Gastroesophageal sphincter (tissue), 4 donors: ENCODE data around the gene ERC1. TPM values are rescaled to one million over a fixed set of nuclear protein-coding genes. Genes with fewer than 3 reads are reported as not detected.

Experiments used
- ATAC-seq: fragments of 150-250 bp; one replicate; pipeline ENCODE4 v1.9.1; 2016; ENCODE audit warnings: mild to moderate bottlenecking, moderate library complexity
- H3K27ac ChIP-seq, 4 donors: fragments of 200-600 bp; sonication (generic) in 3 of 4; 1 replicate in 3 of 4; 2 replicates in 1 of 4; pipeline ENCODE4 v1.5.1; 2016 to 2019
- H3K27me3 ChIP-seq: fragments of 200-600 bp; sonication (generic); one replicate; pipeline ENCODE4 v1.5.1; 2019
- H3K36me3 ChIP-seq, 2 donors: fragments of 200-600 bp; sonication (generic); one replicate each; pipeline ENCODE4 v1.5.1; 2019; ENCODE audit warnings: control low read depth in 1 of 2
- H3K4me1 ChIP-seq, 3 donors: fragments of 200-600 bp; sonication (generic); 1 replicate in 2 of 3; 2 replicates in 1 of 3; pipeline ENCODE4 v1.5.1; 2016 to 2019; ENCODE audit warnings: control low read depth in 2 of 3
- H3K4me3 ChIP-seq, 2 donors: fragments of 200-600 bp; sonication (generic); one replicate each; pipeline ENCODE4 v1.5.1; 2019; ENCODE audit warnings: mild to moderate bottlenecking in 1 of 2, moderate library complexity in 1 of 2
- H3K9me3 ChIP-seq, 3 donors: fragments of 200-600 bp; sonication (generic); one replicate each; pipeline ENCODE4 v1.5.1; 2017 to 2019; ENCODE audit warnings: control low read depth in 2 of 3
- CTCF ChIP-seq, 4 experiments: fragments of 200-600 bp in 2 of 4; fragments of 450-650 bp in 2 of 4; sonication (generic) in 1 of 4; IDR thresholded peaks; one replicate each; pipeline ENCODE4 v1.5.1; 2017 to 2019; ENCODE audit warnings: antibody characterized with exemption in 4 of 4, mild to moderate bottlenecking in 2 of 4, moderate library complexity in 2 of 4
- EP300 ChIP-seq: sonication (generic); formaldehyde crosslinking; IDR thresholded peaks from one replicate; pipeline ENCODE4 v1.6.1; 2017; ENCODE audit warnings: antibody characterized with exemption, mild to moderate bottlenecking
- POLR2A ChIP-seq, 2 donors: fragments of 450-650 bp; IDR thresholded peaks; one replicate each; pipeline ENCODE4 v1.6.1; 2017; ENCODE audit warnings: antibody characterized with exemption in 2 of 2, mild to moderate bottlenecking in 2 of 2, moderate library complexity in 1 of 2
- POLR2AphosphoS5 ChIP-seq: sonication (generic); formaldehyde crosslinking; IDR thresholded peaks from one replicate; pipeline ENCODE4 v1.6.1; 2017; ENCODE audit warnings: antibody characterized with exemption
- WGBS, 2 donors: methylation state at CpG; one replicate each; pipeline ENCODE4 v1.1.5; 2018; ENCODE audit warnings: low coverage in 1 of 2; 5-methylcytosine and 5-hydroxymethylcytosine counted together
- total RNA-seq, 4 donors: library from RNA; depleted of rRNA; stranded (reverse); fragments of >200 nt; gene quantifications; one replicate each; pipeline ENCODE4 v1.1.0, GENCODE V29; 2016

ERC1 gene
- total RNA-seq, 4 donors from 2014 or later = 38.3 to 80.2 (median 58.4) TPM

GRCh38 chr12:1056390-1056789 is 65.4 kb downstream of the ERC1 start:
- H3K9me3 ChIP-seq = peaks cover 0 to 14% (median 0%) of the 10 kb centered on the region in 3 donors
- WGBS, 2 donors = 79 to 84% methylated on average over 3 to 4 of the region's 4 CpGs
- H3K4me1 ChIP-seq = peaks cover 3 to 22% (median 6%) of the 10 kb centered on the region in 3 donors
- H3K27me3 ChIP-seq = no peaks in the 10 kb centered on the region
- no peak for ATAC-seq
- TF ChIP-seq POLR2AphosphoS5 (no peak), EP300 (no peak), CTCF (IDR thresholded peaks at IDR 0.05) (no peak), POLR2A (IDR thresholded peaks at IDR 0.05) (no peak)
- H3K27ac ChIP-seq = no peak overlapping the region
- H3K36me3 ChIP-seq = no peaks in the 10 kb centered on the region
- no peak overlapping the region for H3K4me3 ChIP-seq

GRCh38 chr12:1058423-1058822 is 67.4 kb downstream of the ERC1 start:
- Histone ChIP-seq H3K36me3 (no peaks in the 10 kb centered on the region), H3K9me3 (peaks cover 0 to 23% (median 0%) of the 10 kb centered on the region in 3 donors), H3K27ac (no peak overlapping the region), H3K4me3 (no peak overlapping the region), H3K4me1 (peaks cover 3 to 19% (median 6%) of the 10 kb centered on the region in 3 donors), H3K27me3 (no peaks in the 10 kb centered on the region)
- TF ChIP-seq POLR2A (IDR thresholded peaks at IDR 0.05) (no peak), POLR2AphosphoS5 (no peak)
- no peak for ATAC-seq
- WGBS, 2 donors = 92 to 94% methylated on average over 2 of the region's 2 CpGs

- Histone ChIP-seq H3K4me3 (no peak overlapping the region), H3K9me3 (peaks cover 0 to 30% (median 0%) of the 10 kb centered on the region in 3 donors), H3K36me3 (no peaks in the 10 kb centered on the region), H3K27ac (no peak overlapping the region), H3K4me1 (peaks cover 2 to 12% (median 3%) of the 10 kb centered on the region in 3 donors), H3K27me3 (no peaks in the 10 kb centered on the region)
- TF ChIP-seq POLR2AphosphoS5 = peak; percentile 13
- TF ChIP-seq EP300 = no peak
- no peak for TF ChIP-seq POLR2A (IDR thresholded peaks at IDR 0.05)
- no peak for ATAC-seq
Observed at GRCh38 chr12:1059162-1059561, 68.1 kb downstream of the ERC1 start.

- Histone ChIP-seq H3K27me3 (no peaks in the 10 kb centered on the region), H3K4me1 (no peaks in the 10 kb centered on the region), H3K27ac (no peak overlapping the region), H3K9me3 (peaks cover 0 to 30% (median 0%) of the 10 kb centered on the region in 3 donors), H3K4me3 (no peak overlapping the region), H3K36me3 (no peaks in the 10 kb centered on the region)
- no peak for ATAC-seq
- no peak for TF ChIP-seq EP300
- no peak for TF ChIP-seq POLR2AphosphoS5
- no peak for TF ChIP-seq CTCF (IDR thresholded peaks at IDR 0.05)
- TF ChIP-seq POLR2A (IDR thresholded peaks at IDR 0.05) = no peak
- WGBS, 2 donors = 100% methylated on average over 1 of the region's 1 CpG; no CpG with 5 or more reads in 1 of the 2 donors
Observed at GRCh38 chr12:1063852-1064251, 72.8 kb downstream of the ERC1 start.

- no peaks in the 10 kb centered on the region for H3K36me3 ChIP-seq
- WGBS, 2 donors = 100% methylated on average over 2 of the region's 2 CpGs; no CpG with 5 or more reads in 1 of the 2 donors
- H3K4me3 ChIP-seq = no peak overlapping the region
- no peaks in the 10 kb centered on the region for H3K27me3 ChIP-seq
- ATAC-seq = no peak
- no peak for TF ChIP-seq CTCF (IDR thresholded peaks at IDR 0.05)
- TF ChIP-seq POLR2A (IDR thresholded peaks at IDR 0.05) = no peak
- TF ChIP-seq EP300 = no peak
- no peak for TF ChIP-seq POLR2AphosphoS5
- no peak overlapping the region for H3K27ac ChIP-seq
- no peaks in the 10 kb centered on the region for H3K4me1 ChIP-seq
- peaks cover 0 to 25% (median 0%) of the 10 kb centered on the region in 3 donors for H3K9me3 ChIP-seq
Observed at GRCh38 chr12:1064317-1064716, 73.3 kb downstream of the ERC1 start.

DNA sequence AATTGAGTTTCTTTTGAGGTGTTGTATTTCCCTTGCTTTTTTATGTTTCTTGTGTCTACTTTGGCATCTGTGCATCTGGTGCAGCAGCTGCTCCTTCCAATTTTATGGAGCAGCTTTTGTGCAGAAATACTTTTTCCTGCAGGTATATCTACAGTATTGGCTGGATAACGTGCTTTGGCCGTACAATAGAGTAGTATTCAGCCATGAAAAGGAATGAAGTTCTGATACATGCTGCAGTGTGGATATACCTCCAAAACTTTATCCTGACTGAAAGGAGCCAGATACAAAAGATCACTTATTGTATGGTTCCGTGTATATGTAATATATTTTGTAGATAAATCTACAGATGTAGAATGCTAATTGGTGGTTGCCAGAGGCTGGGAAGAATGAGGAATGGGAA is 74.6 kb downstream of the ERC1 start:
- Histone ChIP-seq H3K4me1 (no peaks in the 10 kb centered on the region), H3K9me3 (peaks cover 0 to 25% (median 0%) of the 10 kb centered on the region in 3 donors), H3K4me3 (no peak overlapping the region), H3K27me3 (no peaks in the 10 kb centered on the region), H3K36me3 (no peaks in the 10 kb centered on the region), H3K27ac (no peak overlapping the region)
- ATAC-seq = no peak
- no peak for TF ChIP-seq POLR2A (IDR thresholded peaks at IDR 0.05)
- TF ChIP-seq EP300 = no peak
- TF ChIP-seq POLR2AphosphoS5 = no peak
- no peak for TF ChIP-seq CTCF (IDR thresholded peaks at IDR 0.05)
- 86 to 100% methylated on average over 1 to 3 of the region's 3 CpGs for WGBS, 2 donors
